IPS DF 4.7 (cell line): ENCODE results near the gene ADAMTS2.

Experiments
- DNase-seq: peaks from one replicate; pipeline ENCODE4 v3.0.0-alpha.2; 2013; ENCODE audit warnings: low spot score; ENCODE audit errors: extremely low read depth

The ADAMTS2 gene

DNA sequence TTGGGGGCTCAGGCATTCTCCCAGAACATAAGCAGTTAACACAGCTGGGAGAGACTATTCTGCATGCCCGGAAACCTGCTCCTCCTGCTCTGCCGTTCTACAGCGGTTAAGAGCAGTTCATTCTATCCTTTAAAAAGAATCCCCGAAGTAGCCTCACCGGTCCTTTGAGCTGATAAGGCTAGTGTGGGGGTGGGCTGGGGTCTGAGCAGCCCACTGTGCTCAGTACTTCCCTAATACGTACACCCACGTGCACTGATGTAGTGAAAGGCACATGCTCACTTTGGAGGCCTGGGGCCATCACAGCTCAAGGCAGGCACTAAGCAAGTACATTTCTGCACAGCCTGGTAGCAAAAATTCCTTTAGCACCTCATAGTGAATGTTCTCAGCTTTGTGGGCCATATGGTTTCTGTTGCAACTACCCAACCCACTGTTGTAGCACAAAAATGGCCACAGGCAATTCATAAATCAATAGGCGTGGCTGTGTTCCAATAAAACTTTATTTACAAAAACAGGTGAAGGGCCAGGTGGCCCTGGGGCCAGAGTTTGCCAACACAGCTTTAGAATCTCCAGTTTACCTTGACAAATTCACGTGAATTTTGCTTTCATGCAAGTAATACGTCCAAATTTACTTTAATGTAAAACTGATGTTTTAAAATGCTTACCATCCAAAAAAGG, 148.7 kb downstream of the ADAMTS2 start:
- no peak for DNase-seq

DNA sequence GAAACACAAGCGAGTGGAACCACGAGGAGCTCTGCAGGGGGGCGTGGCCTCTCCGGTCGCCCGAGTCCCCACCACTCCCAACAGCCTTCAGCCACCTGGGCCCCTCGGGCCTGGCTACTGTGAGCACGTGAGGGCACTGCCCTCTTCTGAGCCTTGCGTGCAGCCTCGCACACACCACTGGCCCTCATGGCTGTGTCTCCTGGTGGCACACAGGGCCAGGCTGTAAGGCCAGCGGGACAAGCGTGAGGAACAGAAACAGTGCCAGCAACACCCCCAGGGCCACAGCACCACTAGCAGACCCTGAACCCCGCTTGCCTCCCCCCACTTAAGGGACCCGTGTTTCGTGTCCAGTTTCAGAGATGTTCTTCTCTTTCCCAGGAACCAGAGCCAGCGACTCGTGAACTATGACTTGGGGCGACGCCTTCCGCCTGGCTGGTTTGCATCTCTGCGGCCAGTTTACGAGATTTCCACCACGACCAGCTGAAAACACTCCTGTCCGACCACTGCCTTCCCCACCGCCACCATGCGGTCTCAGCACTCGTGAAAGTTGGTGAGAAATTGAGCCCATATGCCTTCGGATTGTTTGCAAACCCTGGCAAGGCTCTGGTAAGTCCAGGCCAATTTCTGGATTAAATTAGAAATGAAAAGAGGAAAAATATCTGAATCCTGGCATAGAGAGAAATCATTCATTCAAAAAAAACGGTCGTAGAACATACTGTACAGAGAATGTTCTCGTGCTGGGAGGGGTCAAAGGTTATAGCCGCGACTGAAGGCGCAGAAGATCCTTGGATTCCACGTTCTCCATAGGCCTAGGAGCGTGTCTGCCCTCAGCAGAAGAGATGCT, 149.5 kb downstream of the ADAMTS2 start:
- no peak for DNase-seq

DNA sequence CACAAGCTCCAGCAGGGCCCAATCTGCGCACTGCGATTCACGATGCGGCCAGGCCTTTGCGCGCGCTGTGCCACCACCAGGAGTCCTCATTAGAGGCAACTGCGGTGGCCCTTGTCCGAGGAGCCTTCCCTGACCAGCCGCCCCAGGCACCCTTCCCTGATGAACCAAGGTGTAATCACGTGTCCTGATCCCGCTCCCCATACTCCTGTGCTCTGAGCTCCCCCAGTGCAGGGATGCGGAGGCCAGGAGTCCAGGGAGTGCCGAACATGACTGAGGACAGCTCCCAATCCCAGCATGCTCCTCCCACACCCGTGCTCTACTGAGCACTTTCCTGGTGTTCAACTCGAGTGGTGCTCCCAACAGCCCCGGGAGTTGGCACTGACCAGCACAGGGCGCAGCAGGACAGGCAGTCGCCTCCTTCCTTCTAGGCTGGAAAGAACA, 150.3 kb downstream of the ADAMTS2 start:
- DNase-seq, result no peak

DNA sequence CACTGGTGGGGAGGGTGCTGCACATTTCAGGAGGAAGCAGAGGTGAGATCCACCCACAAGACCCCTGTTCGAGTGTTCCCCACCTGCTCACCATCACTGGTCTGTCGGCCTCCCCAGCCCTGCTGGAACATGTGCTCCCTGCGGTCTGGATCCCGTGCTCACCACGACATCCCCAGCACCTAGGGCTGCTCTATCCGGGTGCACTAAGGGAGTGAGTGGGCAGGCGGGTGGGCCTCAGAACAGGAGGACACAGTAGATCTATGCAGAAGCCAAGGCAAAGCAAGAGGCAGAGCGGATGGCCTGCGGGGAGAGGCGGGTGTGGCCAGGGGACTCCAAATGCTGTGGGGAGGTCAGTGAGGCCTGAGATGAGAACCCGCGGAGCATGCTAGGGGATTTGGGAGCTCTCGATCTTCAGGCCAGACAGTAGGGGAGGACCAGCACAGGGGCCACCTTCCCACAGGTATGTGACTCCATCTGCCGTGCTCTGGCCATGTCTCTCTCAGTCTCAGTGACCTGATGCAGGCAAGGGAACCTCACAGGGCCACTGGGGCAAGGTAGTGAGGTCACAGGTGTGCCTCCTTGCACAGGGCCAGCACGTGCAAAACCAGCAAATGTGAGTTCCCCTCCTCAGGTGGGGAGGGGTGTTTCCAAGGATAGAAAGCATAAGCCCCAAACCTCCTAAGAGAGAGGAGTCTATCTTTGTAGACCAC, 150.9 kb downstream of the ADAMTS2 start:
- DNase-seq, result no peak

DNA sequence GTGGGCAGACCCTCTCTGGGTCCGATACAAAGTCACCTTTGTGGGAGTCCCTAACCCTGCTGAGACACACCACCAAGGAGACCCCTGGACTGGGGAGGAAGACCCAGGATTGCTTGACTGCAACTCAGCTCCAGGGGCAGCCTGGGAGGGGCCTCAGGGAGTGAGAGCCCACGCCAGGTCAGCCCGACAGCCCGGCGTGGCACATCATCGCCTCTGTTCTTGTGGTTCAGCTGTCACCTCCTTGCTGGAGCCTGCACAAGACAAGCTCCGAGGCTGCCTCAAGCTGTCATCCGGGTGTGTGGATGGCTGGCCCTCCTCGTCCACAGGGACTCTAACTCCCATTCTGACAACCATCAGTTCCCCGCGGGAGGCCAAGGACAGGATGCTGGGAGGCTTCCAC, 151.5 kb downstream of the ADAMTS2 start:
- DNase-seq, result no peak

DNA sequence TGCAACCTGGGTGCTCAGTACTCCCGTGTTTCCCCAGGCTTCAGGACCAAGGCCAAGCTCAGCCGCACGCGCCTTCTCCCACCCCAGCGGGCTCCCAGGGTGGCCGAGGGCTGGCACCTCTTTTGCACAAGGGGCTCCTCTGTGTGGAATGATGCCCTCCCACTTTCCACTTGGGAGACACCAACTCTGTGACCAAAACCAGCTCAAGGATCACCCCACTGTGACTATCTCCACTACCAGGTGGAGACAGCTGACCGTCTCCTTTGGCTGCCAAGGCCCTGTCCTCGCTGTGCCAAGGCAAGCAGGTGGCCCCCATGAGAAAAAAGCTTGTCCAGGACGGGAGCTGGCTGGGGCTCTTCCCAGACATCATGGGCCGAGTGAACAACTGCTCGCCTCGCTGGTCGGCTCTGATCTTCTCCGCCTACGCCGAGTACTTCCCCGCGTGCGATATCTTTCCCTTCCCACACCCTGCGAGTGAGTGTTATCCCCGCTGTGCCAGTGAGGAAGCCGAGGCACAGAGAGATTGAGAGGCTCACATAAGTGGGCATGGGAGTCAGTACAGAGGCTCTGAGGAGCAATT, 152.3 kb downstream of the ADAMTS2 start:
- DNase-seq, result no peak

DNA sequence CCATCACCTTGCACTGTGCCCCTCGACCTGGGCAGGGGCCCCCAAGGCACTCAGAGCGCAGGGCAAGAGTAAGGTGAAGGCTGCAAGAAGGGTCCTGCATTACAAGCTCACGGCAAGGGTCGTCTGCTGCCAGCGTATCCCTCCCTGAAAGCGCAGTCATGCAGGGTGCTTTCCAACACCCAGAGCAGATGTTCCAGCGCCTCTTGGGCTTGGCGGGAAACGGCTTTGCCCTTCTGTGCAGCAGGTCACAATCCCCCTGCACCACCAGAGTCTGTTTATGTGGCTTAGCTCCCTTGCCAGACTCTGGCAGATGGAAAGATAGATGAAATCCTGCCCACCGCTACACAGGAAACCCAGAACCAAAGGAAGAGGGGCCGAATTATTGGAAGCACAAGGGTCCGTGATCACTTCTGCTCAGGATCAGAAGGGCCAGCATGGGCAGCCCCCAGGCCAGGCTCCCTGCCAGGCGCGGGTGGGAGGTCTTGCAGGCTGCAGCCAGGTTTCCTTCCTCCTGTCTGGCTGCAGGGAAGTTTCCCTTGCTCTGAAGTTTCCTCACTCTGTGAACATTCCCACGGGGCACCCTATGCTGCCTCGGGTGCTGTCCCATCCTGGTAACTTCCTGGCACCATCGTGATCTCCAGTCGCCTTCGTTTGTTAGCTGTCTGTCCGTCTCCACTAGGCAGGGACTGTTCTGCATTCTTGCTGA, 152.9 kb downstream of the ADAMTS2 start:
- DNase-seq, result no peak

DNA sequence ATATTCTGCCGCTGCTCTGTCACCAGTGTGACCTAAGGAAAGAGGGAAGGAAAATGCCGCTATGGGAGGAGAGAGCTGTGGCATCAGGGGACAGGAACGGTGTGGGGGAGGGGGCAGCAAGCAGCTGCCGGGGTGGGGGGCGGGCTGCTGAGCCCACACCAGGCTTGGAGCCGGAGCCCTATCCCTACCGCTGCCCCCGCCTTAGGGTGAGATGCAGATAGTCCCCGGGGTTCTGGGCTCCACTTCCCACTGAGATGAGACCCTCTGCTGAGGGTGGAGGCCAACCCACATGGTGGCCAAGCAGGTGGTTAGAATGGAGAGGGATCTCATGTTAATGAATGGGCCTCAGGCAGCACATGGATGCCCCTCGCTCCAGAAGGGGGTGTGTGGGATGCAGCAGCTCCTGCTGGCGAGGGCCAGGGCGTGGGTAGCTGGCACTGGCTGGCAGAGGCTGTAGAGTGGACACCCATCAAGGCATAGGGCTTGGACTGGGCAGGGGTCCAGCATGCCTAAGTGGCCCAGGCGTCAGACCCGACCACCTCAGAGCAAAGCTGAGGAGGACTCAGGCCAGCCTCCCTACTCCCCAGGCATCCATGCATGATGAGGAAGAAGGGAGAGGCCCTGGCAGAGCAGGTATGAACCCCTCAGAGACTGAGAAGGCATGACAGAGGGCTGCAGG, 153.6 kb downstream of the ADAMTS2 start:
- no peak for DNase-seq

DNA sequence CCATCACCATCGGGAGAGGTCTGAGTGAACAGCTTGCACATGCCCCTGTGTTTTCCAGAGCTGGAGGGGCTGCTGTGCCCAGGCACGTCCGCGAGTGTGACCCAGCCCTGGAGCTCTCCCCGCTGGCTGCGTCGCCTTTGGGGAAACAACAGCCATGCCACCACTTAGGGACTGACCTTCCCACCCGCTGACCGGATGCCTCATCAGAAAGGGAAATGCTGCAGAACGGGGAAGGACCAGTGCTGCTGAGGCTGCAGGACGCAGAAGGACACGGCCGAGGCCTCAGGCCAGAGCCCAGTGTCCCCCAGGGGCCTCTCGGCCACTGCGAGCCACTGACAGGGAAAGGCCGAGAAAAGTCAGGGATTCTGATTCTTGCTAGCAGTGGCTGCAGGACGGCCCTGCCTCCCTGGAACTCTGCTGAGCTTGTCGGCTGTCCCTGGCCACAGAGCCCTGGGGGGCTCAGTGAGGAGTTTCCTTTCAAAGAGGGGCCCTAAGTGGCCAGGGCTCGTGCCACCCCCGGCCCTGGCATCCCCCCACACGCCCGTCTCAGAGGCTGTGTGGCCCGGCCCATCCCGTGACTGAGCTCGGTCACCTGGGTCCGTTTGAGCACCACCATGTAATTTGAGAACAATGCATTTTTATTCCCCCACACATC, 154.3 kb downstream of the ADAMTS2 start:
- DNase-seq, result no peak

DNA sequence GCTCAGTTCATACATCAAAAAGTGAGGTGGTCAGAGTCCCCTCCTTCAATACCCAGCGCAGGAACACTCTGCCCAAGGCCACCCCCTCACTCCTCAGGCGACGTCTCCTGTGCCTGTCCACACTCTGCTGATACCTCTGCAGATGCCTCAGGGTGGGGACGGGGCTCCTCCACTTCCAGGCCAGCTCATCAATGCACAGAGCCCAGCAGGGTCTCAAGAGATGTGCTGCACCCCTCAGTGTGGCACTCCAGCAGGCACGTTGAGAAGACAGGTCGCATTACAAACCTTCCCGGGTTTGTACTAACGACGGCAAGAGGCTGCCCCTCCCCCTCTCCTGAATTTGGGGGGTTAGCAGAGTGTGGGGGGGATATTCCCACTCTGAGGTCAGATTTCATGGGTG, 156.6 kb downstream of the ADAMTS2 start:
- no peak for DNase-seq

DNA sequence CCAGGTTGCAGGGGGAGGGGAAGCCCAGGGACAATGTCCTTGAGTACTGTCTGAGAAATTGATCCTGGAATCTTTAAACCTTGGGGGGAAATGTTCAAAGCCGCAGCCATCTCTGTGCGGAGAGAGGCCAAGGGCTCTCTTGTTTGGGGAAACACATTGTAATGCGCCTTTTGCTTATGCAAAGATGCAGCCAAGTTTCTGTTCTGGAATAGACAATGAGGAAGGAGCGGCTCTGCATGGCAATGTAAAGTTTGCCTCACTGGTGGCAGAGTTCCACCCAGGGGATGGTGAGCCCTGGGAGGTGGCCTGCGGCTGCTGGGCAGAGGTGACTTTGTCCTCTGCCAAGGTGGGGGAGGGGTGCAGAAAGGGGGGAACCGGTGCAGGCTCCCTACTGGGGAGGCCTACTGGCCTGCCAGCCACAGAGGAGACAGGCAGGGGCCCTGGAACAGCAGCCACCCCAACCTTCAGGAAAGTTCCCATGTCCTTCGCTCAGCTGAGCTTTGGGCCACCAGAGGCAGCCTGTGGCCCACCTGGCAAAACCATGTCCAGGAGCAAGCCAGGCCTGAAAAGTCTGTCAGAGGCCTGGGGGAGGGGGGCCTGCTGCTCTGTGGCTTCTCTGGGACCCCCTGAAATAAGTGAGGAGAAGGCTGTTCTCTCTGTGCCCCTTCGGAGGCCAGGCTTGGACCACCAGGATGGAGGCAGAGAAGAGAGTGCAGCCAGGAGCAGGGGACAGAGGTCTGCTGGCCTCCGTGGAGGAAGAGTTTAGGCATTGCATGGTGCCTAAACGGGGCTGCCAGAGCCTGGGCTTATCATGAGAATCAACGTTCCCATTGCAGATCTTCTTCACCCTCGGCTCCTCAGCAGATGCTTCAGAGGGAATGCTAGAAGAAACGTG, 157.3 kb downstream of the ADAMTS2 start:
- DNase-seq, result no peak

DNA sequence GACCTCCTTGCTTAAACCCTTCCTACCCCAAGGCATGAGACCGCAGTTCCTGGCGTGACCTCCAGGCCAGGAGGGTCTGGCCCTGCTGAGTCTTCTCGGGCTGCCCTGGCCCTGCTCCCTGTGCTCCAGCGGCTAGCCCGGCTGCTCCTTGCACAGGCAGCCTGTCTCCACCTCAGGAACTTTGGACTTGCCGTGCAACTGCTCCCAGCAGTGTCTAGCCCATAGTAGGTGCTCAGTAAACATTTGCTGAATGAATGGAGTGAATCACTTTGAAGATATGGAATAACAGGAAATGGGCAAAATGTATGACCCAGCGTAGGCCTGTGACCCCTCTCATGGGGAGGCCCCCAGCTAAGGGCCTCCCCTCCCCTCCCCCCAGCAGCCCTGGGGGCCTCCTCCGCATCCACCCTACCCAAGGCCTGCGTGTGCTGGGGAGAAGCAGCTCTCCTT, 158.0 kb downstream of the ADAMTS2 start:
- DNase-seq, result no peak

DNA sequence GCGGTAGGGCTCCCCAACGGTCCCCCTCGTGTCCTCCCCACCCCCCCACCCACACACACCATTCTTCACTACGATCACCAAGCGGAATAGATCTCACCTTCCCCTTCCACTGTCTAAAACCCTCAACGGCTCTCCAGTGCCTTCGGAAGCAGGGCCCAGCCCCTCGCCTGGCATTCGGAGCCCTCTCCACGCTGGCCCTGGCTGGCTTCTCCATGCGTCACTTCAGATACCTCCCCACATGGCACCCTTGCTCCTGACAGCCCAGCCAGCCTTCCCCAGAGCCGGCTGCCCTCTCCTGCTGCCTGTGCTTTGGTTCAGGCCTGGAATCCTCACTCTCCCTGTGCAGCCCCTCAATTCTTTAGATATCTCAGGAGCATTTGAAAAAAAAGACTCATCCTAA, 158.5 kb downstream of the ADAMTS2 start:
- no peak for DNase-seq

DNA sequence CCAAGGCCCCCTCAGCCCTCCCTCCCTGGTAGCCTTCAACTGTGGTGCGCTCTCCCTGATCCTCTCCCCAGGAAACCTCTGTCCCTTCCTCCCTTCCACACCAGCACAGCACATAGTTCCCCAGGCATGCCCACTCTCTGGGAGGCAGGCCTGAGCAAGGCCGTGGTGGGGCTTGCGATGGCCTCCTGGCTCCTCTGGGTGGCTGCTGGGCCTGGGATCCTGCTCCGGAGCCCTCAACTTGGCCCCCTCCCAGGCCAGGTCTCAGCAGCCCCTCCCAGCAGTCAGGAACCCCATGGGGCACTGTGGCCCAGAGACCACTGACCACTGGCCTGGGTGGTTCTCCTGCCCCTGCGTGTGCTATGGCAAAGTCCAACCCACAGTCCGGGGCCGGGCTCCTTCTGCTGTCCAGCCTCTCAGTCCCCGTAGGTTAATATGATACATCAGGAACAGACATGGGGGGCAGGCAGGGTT, 159.3 kb downstream of the ADAMTS2 start:
- no peak for DNase-seq

DNA sequence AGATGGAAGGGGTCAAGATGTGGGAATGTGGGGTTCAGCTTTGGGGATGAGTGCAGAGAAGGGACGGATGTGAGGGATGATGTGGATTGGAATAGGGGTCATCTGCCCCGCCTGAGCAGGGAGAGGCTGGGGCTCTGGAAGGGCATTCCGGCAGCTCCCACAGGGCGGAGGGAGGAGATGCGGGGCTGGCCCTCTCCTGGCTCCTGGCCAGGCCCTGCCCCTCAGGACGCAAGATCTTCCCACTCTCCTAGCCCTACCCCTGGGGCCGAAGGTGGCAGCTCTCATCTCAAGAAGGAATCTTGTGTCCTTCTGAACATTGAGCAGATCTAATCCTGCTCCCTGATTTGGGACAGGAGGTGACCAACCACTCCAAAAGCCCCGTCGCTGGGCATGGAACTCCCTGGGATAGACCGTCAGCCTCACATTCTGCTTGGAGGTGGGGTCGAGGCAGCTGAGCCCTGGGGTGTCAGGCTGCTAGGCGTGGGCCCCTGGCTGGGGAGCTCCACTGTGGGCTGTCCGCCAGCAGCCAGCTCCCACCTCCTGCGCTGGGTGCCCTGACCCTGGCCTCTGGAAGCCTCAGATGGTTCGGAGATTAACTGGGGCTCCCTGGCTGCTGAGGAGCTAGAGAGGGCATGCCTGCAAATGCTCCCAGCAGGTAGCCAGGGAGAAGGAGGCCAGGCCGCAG, 159.9 kb downstream of the ADAMTS2 start:
- DNase-seq, result no peak

DNA sequence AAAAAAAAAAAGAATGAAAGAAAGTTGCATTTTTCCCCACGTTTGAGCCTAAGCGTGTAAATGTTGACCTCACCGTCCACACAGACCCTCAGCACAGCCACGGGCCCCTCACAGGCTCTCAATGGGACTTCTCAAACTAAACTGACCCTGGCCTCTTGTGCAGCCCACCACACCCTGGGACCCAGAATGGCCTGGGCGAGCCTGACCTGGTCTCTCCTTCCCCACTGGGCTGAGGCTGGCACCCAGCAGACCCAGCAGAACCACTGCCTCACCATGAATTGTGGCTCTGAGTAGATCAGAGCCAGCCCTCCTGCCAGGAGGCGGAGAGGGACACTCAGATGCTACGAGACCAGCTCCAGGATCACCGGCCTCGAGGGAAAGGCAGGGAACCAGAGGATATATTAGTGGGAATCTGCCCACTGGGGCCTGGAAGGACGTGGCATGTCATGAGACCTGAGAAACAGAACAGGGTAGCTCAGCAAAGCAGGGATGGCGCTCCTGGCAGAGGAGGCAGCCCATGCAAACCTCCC, 160.7 kb downstream of the ADAMTS2 start:
- no peak for DNase-seq

DNA sequence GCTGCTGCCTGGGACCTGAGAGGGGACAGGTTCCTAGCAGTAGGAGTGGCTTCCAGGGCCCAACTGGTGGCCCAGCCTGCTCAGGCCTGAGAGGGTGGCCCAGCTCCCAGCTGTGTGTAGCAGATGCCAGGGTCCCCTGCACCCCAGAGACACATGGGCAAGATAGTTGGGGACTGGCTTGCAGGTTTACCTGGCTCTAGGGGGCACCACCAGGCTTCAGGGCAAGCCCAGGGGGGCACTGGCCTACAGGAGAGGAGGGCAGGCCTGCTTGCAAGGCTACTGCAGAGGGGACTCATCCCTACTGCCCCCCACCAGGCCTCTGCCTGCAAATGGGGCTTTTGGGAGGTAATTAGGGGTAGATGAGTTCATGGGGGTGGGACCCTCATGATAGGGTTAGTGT, 161.8 kb downstream of the ADAMTS2 start:
- DNase-seq, result no peak

DNA sequence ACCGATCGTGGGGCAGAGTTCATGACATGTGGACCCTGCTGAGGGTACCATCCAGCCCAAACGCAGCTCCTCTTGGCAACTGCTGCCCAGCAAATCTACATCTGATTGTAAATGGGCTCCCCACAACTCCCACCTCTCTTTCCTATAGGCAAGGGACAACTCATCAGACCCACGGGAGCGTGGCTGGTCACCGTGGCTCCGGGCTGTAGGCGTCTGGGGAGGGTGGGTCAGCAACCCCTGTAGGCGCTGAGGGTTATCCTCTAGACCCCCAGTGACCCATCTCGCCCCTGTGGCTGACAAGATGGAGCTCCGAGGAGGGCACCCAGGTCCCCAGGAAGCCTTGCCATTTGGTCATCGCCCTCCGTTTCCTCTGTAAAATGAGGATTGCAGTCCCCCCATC, 162.7 kb downstream of the ADAMTS2 start:
- no peak for DNase-seq
